ENCODE results near the gene SLC2A1.

SLC2A1 gene

DNA sequence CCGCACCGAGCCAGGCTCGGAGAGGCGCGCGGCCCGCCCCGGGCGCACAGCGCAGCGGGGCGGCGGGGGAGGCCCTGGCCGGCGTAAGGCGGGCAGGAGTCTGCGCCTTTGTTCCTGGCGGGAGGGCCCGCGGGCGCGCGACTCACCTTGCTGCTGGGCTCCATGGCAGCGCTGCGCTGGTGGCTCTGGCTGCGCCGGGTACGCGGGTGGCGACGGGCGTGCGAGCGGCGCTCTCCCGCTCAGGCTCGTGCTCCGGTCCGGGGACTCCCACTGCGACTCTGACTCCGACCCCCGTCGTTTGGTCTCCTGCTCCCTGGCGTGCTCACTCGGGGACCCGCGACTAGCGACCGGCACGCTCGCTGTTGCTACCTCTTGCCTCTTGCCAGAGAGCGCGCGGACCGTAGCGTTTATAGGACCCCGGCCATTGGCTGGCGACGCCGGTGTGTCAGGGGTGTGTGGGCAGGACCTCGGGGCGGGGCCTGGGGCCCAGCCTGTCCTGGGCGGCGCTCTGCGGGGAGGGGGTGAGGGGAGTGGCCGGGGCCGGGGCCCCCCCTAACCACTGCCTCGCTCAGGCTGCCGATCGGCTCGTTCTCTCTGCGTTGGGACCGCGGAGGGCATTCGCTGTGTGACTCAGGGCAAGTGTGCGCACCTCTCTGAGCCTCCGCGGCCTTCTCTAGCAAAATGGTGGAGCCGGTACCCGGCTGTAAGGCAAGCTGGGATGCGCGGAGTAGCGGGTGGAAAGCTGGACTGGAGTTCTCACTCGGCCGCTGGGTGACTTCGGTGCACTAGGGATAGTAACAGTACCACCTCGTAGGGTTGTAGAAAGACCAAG, at the start of gene SLC2A1:
Gene SLC2A1, minus strand, starts transcription at position 381 of the 832 bp plus-strand sequence. Its CDS starts 217 bp downstream, at position 164.
- peak within 1 kb of the TSS; percentile 89 for H3K4me3 ChIP-seq (ENCODE audit: low read length)
- no peaks in the 10 kb centered on the region for H3K27me3 ChIP-seq (ENCODE audit: insufficient read depth, low read length)
- H3K4me1 ChIP-seq (ENCODE audit: insufficient read depth, low read length): peaks cover 38% of the 10 kb centered on the region
- peaks cover 31% of the 10 kb centered on the region for H3K36me3 ChIP-seq (ENCODE audit: insufficient read depth, low read depth, low read length)
- H3K27ac ChIP-seq (ENCODE audit: low read length): peak within 1 kb of the TSS; percentile 76
- H3K9ac ChIP-seq (ENCODE audit: low read depth, low read length): peak within 1 kb of the TSS; percentile 90
- no peaks in the 10 kb centered on the region for H3K9me3 ChIP-seq (ENCODE audit: insufficient read depth, low read depth, low read length)

DNA sequence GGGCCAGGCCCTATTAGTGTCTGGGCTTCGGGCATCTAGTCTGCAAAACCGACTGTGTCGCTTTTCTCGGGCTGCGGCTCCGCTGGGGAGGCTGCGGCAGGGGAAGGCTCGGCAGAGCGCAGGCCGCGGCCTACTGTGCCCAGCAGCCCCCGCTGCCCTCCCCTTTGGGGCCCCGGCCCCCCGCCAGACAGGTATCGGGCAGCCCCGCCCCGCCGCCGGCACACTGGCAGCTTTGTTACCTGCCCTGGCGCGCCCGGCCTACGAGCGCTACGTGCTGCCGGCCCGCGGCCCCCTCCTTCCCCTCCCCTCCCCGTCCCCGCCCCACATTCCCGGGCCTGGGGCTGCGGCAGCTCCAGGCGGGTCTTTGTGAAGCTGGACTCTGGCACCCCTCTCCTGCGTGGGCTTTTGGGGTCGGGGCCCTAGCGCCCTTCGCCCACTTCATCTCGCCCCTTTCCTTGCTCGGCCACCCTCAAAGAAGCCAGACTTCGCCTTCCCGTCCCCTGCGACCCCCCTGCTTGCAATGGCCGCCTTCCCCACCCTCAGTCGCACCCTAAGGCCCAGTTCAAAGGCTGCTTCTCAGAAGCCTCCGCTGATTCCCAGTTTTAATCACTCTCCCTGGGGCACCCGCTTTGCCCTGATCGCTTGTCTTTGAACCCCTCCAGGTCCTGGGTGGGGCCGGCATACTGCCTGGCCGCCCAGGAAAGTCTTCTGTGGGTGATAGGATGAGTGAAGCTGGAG, 48.9 kb upstream of the SLC2A1 start:
- Histone ChIP-seq H3K27ac (ENCODE audit: low read length) (peak overlapping the region; percentile 99), H3K4me1 (ENCODE audit: insufficient read depth, low read length) (peaks cover 29% of the 10 kb centered on the region), H3K4me3 (ENCODE audit: low read length) (peak overlapping the region; percentile 48; the same call in 1 of the 2 replicates), H3K27me3 (ENCODE audit: insufficient read depth, low read length) (no peaks in the 10 kb centered on the region), H3K9ac (ENCODE audit: low read depth, low read length) (peak overlapping the region; percentile 76), H3K36me3 (ENCODE audit: insufficient read depth, low read depth, low read length) (no peaks in the 10 kb centered on the region), H3K9me3 (ENCODE audit: insufficient read depth, low read depth, low read length) (no peaks in the 10 kb centered on the region)

GRCh38 chr1:43005460-43006361, 47.0 kb upstream of the SLC2A1 start:
- Histone ChIP-seq H3K27ac (ENCODE audit: low read length) (peak overlapping the region; percentile 26), H3K9ac (ENCODE audit: low read depth, low read length) (peak overlapping the region; percentile 4; the same call in 1 of the 2 replicates), H3K9me3 (ENCODE audit: insufficient read depth, low read depth, low read length) (no peaks in the 10 kb centered on the region), H3K36me3 (ENCODE audit: insufficient read depth, low read depth, low read length) (no peaks in the 10 kb centered on the region), H3K4me1 (ENCODE audit: insufficient read depth, low read length) (peaks cover 27% of the 10 kb centered on the region), H3K4me3 (ENCODE audit: low read length) (no peak overlapping the region), H3K27me3 (ENCODE audit: insufficient read depth, low read length) (no peaks in the 10 kb centered on the region)

DNA sequence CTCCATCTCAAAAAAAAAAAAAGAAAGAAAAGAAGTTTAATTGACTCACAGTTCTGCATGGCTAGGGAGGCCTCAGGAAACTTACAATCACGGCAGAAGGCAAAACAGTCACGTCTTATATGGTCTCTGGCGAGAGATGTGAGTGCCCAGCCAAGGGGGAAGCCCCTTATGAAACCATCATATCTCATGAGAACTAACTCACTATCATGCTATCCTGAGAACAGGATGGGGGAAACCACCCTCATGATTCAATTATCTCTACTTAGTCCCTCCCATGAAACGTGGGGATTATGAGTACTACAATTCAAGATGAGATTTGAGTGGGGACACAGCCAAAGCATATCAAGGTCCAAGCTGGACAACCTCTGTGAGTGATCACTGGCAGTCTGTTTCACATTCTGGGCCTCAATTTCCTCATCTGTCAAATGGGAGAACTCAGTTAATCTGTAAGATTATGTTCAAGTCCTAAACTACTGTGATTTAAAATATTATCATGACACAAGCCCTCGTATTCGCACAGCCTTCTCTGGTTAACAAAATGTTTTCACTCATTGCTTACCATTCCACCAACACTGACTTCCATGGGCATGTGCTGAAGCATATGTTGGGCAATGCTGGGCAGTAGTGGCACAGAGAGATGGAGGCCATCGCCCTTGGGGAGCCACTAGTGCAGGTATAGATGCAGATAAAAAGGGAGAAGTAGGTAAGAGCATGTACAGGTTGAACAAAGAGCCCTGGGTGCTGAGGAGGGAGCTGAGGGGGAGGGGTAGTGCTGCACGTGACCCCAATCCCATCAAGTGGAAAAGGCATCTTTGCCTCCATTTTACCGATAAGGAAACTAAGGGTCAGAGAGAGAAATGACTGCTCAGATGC, 46.2 kb upstream of the SLC2A1 start:
- Histone ChIP-seq H3K27ac (ENCODE audit: low read length) (no peak overlapping the region), H3K36me3 (ENCODE audit: insufficient read depth, low read depth, low read length) (no peaks in the 10 kb centered on the region), H3K27me3 (ENCODE audit: insufficient read depth, low read length) (no peaks in the 10 kb centered on the region), H3K9ac (ENCODE audit: low read depth, low read length) (no peak overlapping the region), H3K4me1 (ENCODE audit: insufficient read depth, low read length) (peaks cover 27% of the 10 kb centered on the region), H3K9me3 (ENCODE audit: insufficient read depth, low read depth, low read length) (no peaks in the 10 kb centered on the region), H3K4me3 (ENCODE audit: low read length) (no peak overlapping the region)

GRCh38 chr1:43002766-43003165, 44.1 kb upstream of the SLC2A1 start:
- Histone ChIP-seq H3K4me1 (ENCODE audit: insufficient read depth, low read length) (peaks cover 14% of the 10 kb centered on the region; the same call in 1 of the 2 replicates), H3K27ac (ENCODE audit: low read length) (no peak overlapping the region), H3K4me3 (ENCODE audit: low read length) (no peak overlapping the region), H3K27me3 (ENCODE audit: insufficient read depth, low read length) (no peaks in the 10 kb centered on the region), H3K9ac (ENCODE audit: low read depth, low read length) (no peak overlapping the region), H3K36me3 (ENCODE audit: insufficient read depth, low read depth, low read length) (no peaks in the 10 kb centered on the region), H3K9me3 (ENCODE audit: insufficient read depth, low read depth, low read length) (no peaks in the 10 kb centered on the region)

DNA sequence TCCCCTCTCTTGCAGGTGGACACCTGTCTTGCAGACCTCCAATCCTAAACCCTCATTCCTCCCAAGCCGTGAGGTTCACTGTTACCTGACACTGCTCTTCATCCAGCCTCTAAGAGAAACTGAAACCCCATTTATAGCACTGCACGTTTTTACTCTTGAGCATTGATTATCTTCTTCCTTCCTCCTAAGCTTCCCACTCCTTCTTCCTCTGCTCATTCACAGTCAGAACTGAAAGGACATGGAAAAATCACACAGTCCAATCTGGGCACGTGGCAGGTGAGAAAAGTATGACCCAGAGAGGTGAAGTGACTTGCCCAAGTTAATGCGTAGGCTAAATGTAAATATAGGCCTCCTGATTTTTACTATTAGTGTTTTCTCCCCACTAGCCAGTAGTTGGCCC, 43.4 kb upstream of the SLC2A1 start:
- Histone ChIP-seq H3K9me3 (ENCODE audit: insufficient read depth, low read depth, low read length) (no peaks in the 10 kb centered on the region), H3K4me1 (ENCODE audit: insufficient read depth, low read length) (peaks cover 12% of the 10 kb centered on the region; the same call in 1 of the 2 replicates), H3K27ac (ENCODE audit: low read length) (no peak overlapping the region), H3K27me3 (ENCODE audit: insufficient read depth, low read length) (no peaks in the 10 kb centered on the region), H3K4me3 (ENCODE audit: low read length) (no peak overlapping the region), H3K9ac (ENCODE audit: low read depth, low read length) (no peak overlapping the region), H3K36me3 (ENCODE audit: insufficient read depth, low read depth, low read length) (no peaks in the 10 kb centered on the region)

DNA sequence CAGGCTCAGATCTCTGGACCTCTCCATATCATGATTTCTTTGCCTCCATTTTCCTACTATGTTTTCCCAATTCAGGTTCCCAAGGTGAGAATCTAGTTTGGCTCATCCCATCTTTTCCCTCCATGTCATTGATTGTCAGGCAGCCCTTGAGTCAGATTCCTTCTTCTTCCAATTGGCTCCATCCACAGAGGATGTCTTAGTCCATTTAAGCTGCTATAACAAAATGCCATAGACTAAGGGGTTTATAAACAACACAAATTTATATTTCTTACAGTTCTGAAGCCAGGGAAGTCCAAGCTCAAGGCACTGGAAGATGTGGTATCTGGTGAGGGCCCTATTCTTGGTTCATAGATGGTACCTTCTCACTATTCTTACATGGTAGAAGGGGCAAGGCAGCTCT, 42.8 kb upstream of the SLC2A1 start:
- no peak overlapping the region for H3K4me3 ChIP-seq (ENCODE audit: low read length)
- no peak overlapping the region for H3K9ac ChIP-seq (ENCODE audit: low read depth, low read length)
- no peaks in the 10 kb centered on the region for H3K36me3 ChIP-seq (ENCODE audit: insufficient read depth, low read depth, low read length)
- no peak overlapping the region for H3K27ac ChIP-seq (ENCODE audit: low read length)
- H3K27me3 ChIP-seq (ENCODE audit: insufficient read depth, low read length): no peaks in the 10 kb centered on the region
- H3K9me3 ChIP-seq (ENCODE audit: insufficient read depth, low read depth, low read length): no peaks in the 10 kb centered on the region
- peaks cover 12% of the 10 kb centered on the region; the same call in 1 of the 2 replicates for H3K4me1 ChIP-seq (ENCODE audit: insufficient read depth, low read length)

GRCh38 chr1:43000271-43000670, 41.6 kb upstream of the SLC2A1 start:
- H3K4me3 ChIP-seq (ENCODE audit: low read length): no peak overlapping the region
- no peaks in the 10 kb centered on the region for H3K36me3 ChIP-seq (ENCODE audit: insufficient read depth, low read depth, low read length)
- H3K27me3 ChIP-seq (ENCODE audit: insufficient read depth, low read length): no peaks in the 10 kb centered on the region
- H3K9ac ChIP-seq (ENCODE audit: low read depth, low read length): no peak overlapping the region
- no peak overlapping the region for H3K27ac ChIP-seq (ENCODE audit: low read length)
- H3K4me1 ChIP-seq (ENCODE audit: insufficient read depth, low read length): peaks cover 2% of the 10 kb centered on the region; the same call in 1 of the 2 replicates
- no peaks in the 10 kb centered on the region for H3K9me3 ChIP-seq (ENCODE audit: insufficient read depth, low read depth, low read length)

DNA sequence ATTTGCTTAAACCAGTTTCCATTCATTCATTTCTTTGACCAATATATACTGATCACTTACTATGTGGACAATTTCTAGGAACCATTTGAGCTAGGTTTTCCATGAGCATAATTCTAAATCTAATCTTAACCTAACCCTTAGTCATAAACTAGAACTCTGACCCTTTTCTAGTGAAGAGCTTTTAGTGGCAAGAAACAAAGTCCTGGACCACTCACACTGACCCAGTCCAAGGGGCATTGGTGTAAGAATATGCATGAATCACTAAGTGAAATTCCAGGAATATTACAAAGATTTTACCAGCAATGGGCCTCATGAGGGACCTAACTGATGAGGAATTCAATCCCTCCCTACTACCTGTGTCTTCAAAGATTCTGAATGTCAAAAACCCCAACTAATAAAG, 40.6 kb upstream of the SLC2A1 start:
- Histone ChIP-seq H3K9ac (ENCODE audit: low read depth, low read length) (no peak overlapping the region), H3K27me3 (ENCODE audit: insufficient read depth, low read length) (no peaks in the 10 kb centered on the region), H3K9me3 (ENCODE audit: insufficient read depth, low read depth, low read length) (no peaks in the 10 kb centered on the region), H3K4me3 (ENCODE audit: low read length) (no peak overlapping the region), H3K4me1 (ENCODE audit: insufficient read depth, low read length) (no peaks in the 10 kb centered on the region), H3K27ac (ENCODE audit: low read length) (no peak overlapping the region), H3K36me3 (ENCODE audit: insufficient read depth, low read depth, low read length) (no peaks in the 10 kb centered on the region)

GRCh38 chr1:42998386-42998785, 39.7 kb upstream of the SLC2A1 start:
- Histone ChIP-seq H3K4me3 (ENCODE audit: low read length) (no peak overlapping the region), H3K27ac (ENCODE audit: low read length) (no peak overlapping the region), H3K27me3 (ENCODE audit: insufficient read depth, low read length) (no peaks in the 10 kb centered on the region), H3K4me1 (ENCODE audit: insufficient read depth, low read length) (no peaks in the 10 kb centered on the region), H3K9ac (ENCODE audit: low read depth, low read length) (no peak overlapping the region), H3K36me3 (ENCODE audit: insufficient read depth, low read depth, low read length) (no peaks in the 10 kb centered on the region), H3K9me3 (ENCODE audit: insufficient read depth, low read depth, low read length) (no peaks in the 10 kb centered on the region)
